Hepatocyte (in vitro differentiated cells): ENCODE measurements around the gene ZNF687. TPM values are rescaled to one million over a fixed set of nuclear protein-coding genes. Genes with fewer than 3 reads are reported as not detected.

Experiments
- DNase-seq: peaks from one replicate; pipeline ENCODE4 v3.0.0-alpha.2; 2016; ENCODE audit warnings: low spot score
- H2AFZ ChIP-seq: fragments of 200-600 bp; sonication (generic); 2 replicates; pipeline ENCODE4 v1.6.0; 2016; ENCODE audit warnings: antibody characterized with exemption, mild to moderate bottlenecking
- H3K27ac ChIP-seq: fragments of 200-600 bp; sonication (generic); 2 replicates; pipeline ENCODE4 v1.5.1; 2016; ENCODE audit warnings: mild to moderate bottlenecking
- H3K27me3 ChIP-seq: fragments of 200-600 bp; sonication (generic); 2 replicates; pipeline ENCODE4 v1.6.1; 2016
- H3K36me3 ChIP-seq: fragments of 200-600 bp; sonication (generic); replicated peaks from 2 replicates; pipeline ENCODE4 v1.5.1; 2016; ENCODE audit warnings: low read depth; ENCODE audit not compliant: insufficient read depth
- H3K4me1 ChIP-seq: fragments of 200-600 bp; sonication (generic); 2 replicates; pipeline ENCODE4 v1.5.1; 2016; ENCODE audit warnings: mild to moderate bottlenecking, moderate library complexity; ENCODE audit not compliant: insufficient read depth
- H3K4me2 ChIP-seq: fragments of 200-600 bp; sonication (generic); 2 replicates; pipeline ENCODE4 v1.6.0; 2016
- H3K4me3 ChIP-seq: fragments of 200-600 bp; sonication (generic); 2 replicates; pipeline ENCODE4 v1.5.1; 2016; ENCODE audit warnings: mild to moderate bottlenecking
- H3K79me2 ChIP-seq: fragments of 200-600 bp; sonication (generic); 2 replicates; pipeline ENCODE4 v1.6.0; 2017; ENCODE audit warnings: mild to moderate bottlenecking
- H3K9me2 ChIP-seq: fragments of 200-600 bp; sonication (generic); replicated peaks from 2 replicates; pipeline ENCODE4 v1.6.0; 2017; ENCODE audit warnings: mild to moderate bottlenecking; ENCODE audit not compliant: insufficient read depth
- H3K9me3 ChIP-seq: fragments of 200-600 bp; sonication (generic); 2 replicates; pipeline ENCODE4 v1.5.1; 2016; ENCODE audit warnings: low read depth, mild to moderate bottlenecking
- H4K20me1 ChIP-seq: fragments of 200-600 bp; sonication (generic); 2 replicates; pipeline ENCODE4 v1.6.0; 2016; ENCODE audit warnings: mild to moderate bottlenecking; ENCODE audit not compliant: insufficient read depth, poor library complexity, severe bottlenecking
- EZH2 ChIP-seq: fragments of 200-600 bp; sonication (generic); IDR thresholded peaks from 2 replicates; pipeline ENCODE4 v1.6.1; 2016; ENCODE audit warnings: antibody characterized with exemption, mild to moderate bottlenecking, borderline replicate concordance
- EZH2phosphoT487 ChIP-seq: fragments of 200-600 bp; sonication (generic); IDR thresholded peaks from one replicate; pipeline ENCODE4 v1.6.1; 2018; ENCODE audit warnings: antibody characterized with exemption, mild to moderate bottlenecking, low read depth, moderate library complexity; ENCODE audit not compliant: unreplicated experiment, severe bottlenecking
- WGBS: methylation state at CpG from one replicate; pipeline ENCODE4 v1.1.6; 2016; ENCODE audit warnings: low lambda C conversion rate; ENCODE audit errors: missing lambda C conversion rate; 5-methylcytosine and 5-hydroxymethylcytosine counted together
- polyA plus RNA-seq: library from polyadenylated mRNA; unstranded; fragments of >200 nt; fragmentation: Nextera tagmentation; extraction: Ambion mirVana; gene quantifications from 2 replicates; pipeline ENCODE4 v1.2.1, GENCODE V29; 2016
- total RNA-seq: library from RNA; depleted of rRNA; stranded (reverse); fragments of >200 nt; gene quantifications from 2 replicates; pipeline ENCODE4 v1.2.3, GENCODE V29; 2014
- TF ChIP-seq, protein P1 (sequence below): fragments of 200-600 bp; sonication (generic); IDR thresholded peaks from 2 replicates; pipeline ENCODE4 v1.5.1; 2016; ENCODE audit warnings: antibody characterized with exemption, mild to moderate bottlenecking; ENCODE audit not compliant: poor library complexity

ZNF687 gene
- total and polyA plus RNA-seq, 2 experiments from 2014 or later: 3.6 to 19.9 TPM

- peaks cover 12% of the 10 kb centered on the region for H3K4me1 ChIP-seq
- no peaks in the 10 kb centered on the region for H3K36me3 ChIP-seq
- TF ChIP-seq, protein P1, sequence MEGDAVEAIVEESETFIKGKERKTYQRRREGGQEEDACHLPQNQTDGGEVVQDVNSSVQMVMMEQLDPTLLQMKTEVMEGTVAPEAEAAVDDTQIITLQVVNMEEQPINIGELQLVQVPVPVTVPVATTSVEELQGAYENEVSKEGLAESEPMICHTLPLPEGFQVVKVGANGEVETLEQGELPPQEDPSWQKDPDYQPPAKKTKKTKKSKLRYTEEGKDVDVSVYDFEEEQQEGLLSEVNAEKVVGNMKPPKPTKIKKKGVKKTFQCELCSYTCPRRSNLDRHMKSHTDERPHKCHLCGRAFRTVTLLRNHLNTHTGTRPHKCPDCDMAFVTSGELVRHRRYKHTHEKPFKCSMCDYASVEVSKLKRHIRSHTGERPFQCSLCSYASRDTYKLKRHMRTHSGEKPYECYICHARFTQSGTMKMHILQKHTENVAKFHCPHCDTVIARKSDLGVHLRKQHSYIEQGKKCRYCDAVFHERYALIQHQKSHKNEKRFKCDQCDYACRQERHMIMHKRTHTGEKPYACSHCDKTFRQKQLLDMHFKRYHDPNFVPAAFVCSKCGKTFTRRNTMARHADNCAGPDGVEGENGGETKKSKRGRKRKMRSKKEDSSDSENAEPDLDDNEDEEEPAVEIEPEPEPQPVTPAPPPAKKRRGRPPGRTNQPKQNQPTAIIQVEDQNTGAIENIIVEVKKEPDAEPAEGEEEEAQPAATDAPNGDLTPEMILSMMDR: no peak
- no peak for TF ChIP-seq EZH2phosphoT487
- TF ChIP-seq EZH2: no peak
- 71% methylated on average over 2 of the region's 2 CpGs for WGBS
- H3K79me2 ChIP-seq: peaks cover 41% of the 10 kb centered on the region
- peaks cover 6% of the 10 kb centered on the region for H4K20me1 ChIP-seq
- H3K9me3 ChIP-seq: no peaks in the 10 kb centered on the region
- no peaks in the 10 kb centered on the region for H3K27me3 ChIP-seq
- H2AFZ ChIP-seq: no peak overlapping the region
- H3K9me2 ChIP-seq: no peaks in the 10 kb centered on the region
- H3K4me2 ChIP-seq: peak overlapping the region; percentile 98
- H3K27ac ChIP-seq: peak overlapping the region; percentile 91
- DNase-seq: no peak
- H3K4me3 ChIP-seq: no peak overlapping the region
Measured at GRCh38 chr1:151284013-151284577, 2.0 kb downstream of the ZNF687 start.

DNA sequence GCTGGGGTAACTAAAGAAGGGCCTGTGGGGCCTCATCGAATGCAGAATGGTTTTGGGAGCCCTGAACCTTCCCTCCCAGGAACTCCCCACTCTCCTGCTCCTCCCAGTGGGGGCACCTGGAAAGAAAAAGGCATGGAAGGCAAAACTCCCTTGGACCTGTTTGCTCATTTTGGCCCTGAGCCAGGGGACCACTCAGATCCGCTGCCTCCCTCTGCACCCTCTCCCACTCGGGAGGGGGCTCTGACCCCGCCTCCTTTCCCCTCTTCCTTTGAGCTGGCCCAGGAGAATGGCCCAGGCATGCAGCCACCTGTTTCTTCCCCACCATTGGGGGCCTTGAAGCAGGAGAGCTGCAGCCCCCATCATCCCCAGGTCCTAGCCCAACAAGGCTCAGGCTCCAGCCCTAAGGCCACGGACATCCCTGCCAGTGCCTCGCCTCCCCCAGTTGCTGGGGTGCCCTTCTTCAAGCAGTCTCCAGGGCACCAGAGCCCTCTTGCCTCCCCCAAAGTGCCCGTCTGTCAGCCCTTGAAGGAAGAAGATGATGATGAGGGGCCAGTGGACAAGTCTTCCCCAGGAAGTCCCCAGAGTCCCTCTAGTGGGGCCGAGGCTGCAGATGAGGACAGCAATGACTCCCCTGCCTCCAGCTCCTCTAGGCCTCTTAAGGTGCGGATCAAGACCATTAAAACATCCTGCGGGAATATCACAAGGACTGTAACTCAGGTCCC is 4.7 kb downstream of the ZNF687 start:
- H2AFZ ChIP-seq: no peak overlapping the region
- no peak overlapping the region for H3K4me2 ChIP-seq
- H3K4me3 ChIP-seq: no peak overlapping the region
- H3K79me2 ChIP-seq: peaks cover 41% of the 10 kb centered on the region
- H3K27ac ChIP-seq: no peak overlapping the region
- DNase-seq: no peak
- H3K4me1 ChIP-seq: peaks cover 12% of the 10 kb centered on the region
- TF ChIP-seq EZH2 (no peak), EZH2phosphoT487 (no peak)
- TF ChIP-seq, protein P1: no peak
- no peaks in the 10 kb centered on the region for H3K36me3 ChIP-seq
- peaks cover 6% of the 10 kb centered on the region for H4K20me1 ChIP-seq
- H3K27me3 ChIP-seq: no peaks in the 10 kb centered on the region
- H3K9me2 ChIP-seq: no peaks in the 10 kb centered on the region
- WGBS: 93% methylated on average over 10 of the region's 10 CpGs
- no peaks in the 10 kb centered on the region for H3K9me3 ChIP-seq

DNA sequence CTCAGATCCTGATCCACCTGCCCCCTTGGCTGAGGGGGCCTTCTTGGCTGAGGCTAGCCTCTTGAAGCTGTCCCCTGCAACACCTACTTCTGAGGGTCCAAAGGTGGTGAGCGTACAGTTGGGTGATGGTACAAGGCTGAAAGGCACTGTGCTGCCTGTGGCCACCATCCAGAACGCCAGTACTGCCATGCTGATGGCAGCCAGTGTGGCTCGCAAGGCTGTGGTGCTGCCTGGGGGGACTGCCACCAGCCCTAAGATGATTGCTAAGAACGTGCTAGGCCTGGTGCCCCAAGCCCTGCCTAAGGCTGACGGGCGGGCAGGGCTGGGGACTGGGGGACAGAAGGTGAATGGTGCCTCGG is 5.2 kb downstream of the ZNF687 start:
- TF ChIP-seq, protein P1: no peak
- TF ChIP-seq EZH2: no peak
- TF ChIP-seq EZH2phosphoT487: no peak
- Histone ChIP-seq H3K4me1 (peaks cover 12% of the 10 kb centered on the region), H4K20me1 (peaks cover 6% of the 10 kb centered on the region), H2AFZ (no peak overlapping the region), H3K36me3 (no peaks in the 10 kb centered on the region), H3K9me3 (no peaks in the 10 kb centered on the region), H3K79me2 (peaks cover 41% of the 10 kb centered on the region), H3K4me2 (no peak overlapping the region), H3K27ac (no peak overlapping the region), H3K4me3 (no peak overlapping the region), H3K9me2 (no peaks in the 10 kb centered on the region), H3K27me3 (no peaks in the 10 kb centered on the region)
- no peak for DNase-seq
- WGBS: 95% methylated on average over 7 of the region's 7 CpGs
